K562 (cell line): ENCODE results near the gene ST6GALNAC6. TPM values are rescaled to one million over a fixed set of nuclear protein-coding genes. Genes with fewer than 3 reads are reported as not detected.

ENCODE experiments used
- CHD7 ChIP-seq: fragments of 200-600 bp; sonication (generic); IDR thresholded peaks from one replicate; pipeline ENCODE4 v1.6.1; 2012; ENCODE audit warnings: mild to moderate bottlenecking, low read depth, low read length, inconsistent platforms
- polyA plus RNA-seq, 8 experiments: library from polyadenylated mRNA; depleted of rRNA in 4 of 8; stranded (reverse) in 5 of 8; unstranded in 3 of 8; fragments of >200 nt; fragmentation: Nextera tagmentation in 2 of 8; fragmentation: Illumina TruSeq in 1 of 8; extraction: Ambion mirVana in 2 of 8; extraction: Trizol in 1 of 8; gene quantifications; 2 replicates each; pipeline versions ENCODE4 v1.2.1 to v1.2.3, GENCODE V29; 2011 to 2014; ENCODE audit warnings: inconsistent platforms in 1 of 8, missing spikeins in 1 of 8
- total RNA-seq, 7 experiments: library from RNA; depleted of rRNA in 6 of 7; stranded (reverse); fragments of >200 nt in 6 of 7; fragmentation: Illumina TruSeq in 2 of 7; extraction: Trizol in 2 of 7; gene quantifications; 2 replicates each; pipeline versions ENCODE4 v1.2.1 to v1.2.3, GENCODE V29; 2011 to 2021; ENCODE audit warnings: low replicate concordance in 1 of 7

ST6GALNAC6 gene
- total and polyA plus RNA-seq, 9 of the 15 experiments (the other 6 are each of a cell fraction or from before 2014, with no cell fraction given), result 0.13 to 23.0 (median 14.5) TPM

GRCh38 chr9:127865645-127866464, 33.5 kb downstream of the ST6GALNAC6 start (continued):
- TF ChIP-seq CHD7, result no peak
- TF ChIP-seq, all 486 proteins: peak for 79
